HepG2 (cell line): Measurements from ENCODE around the gene WDR35. TPM values are rescaled to one million over a fixed set of nuclear protein-coding genes. Genes with fewer than 3 reads are reported as not detected.
A peak's percentile ranks its signal among the peaks of the same experiment; 100 is the strongest.

Experiments used
- ATAC-seq: fragments of 200-7000 bp; cut with Tn5 transposase; 3 replicates; pipeline ENCODE4 v1.9.1; 2020; ENCODE audit warnings: mild to moderate bottlenecking, moderate library complexity
- BruUV-seq: library from RNA; stranded (reverse); fragments of 400-500 nt; replicated peaks from 2 replicates; lab custom pipeline; 2021; lab: Mats Ljungman, UMichigan
- CTCF ChIA-PET: fragments of 300-600 bp; formaldehyde crosslinking; extraction: SDS; loops from one replicate; lab custom pipeline; 2021; ENCODE audit warnings: low total read pairs, inconsistent platforms, low intra/inter-chr PET ratio; lab: Yijun Ruan, JAX
- POLR2A ChIA-PET: fragments of 350-600 bp; sonication (Branson Sonifier 250); formaldehyde crosslinking; loops from one replicate; lab custom pipeline; 2020; ENCODE audit warnings: antibody characterized with exemption, inconsistent platforms; lab: Yijun Ruan, JAX
- DNase-seq: peaks from one replicate; pipeline ENCODE4 v3.0.0-alpha.2; 2015; ENCODE audit warnings: low spot score
- FAIRE-seq: peaks from 3 replicates; lab custom pipeline; 2011; peaks lifted over from hg19 to GRCh38; lab: Jason Lieb, UNC
- H2AFZ ChIP-seq: one replicate; pipeline ENCODE4 v1.6.1; 2011; ENCODE audit warnings: low read length, inconsistent platforms
- H3K27ac ChIP-seq: fragments of 300-600 bp; 3 replicates; pipeline ENCODE4 v1.8.0; 2011; ENCODE audit warnings: mixed run types, mild to moderate bottlenecking, mixed read lengths, low read length, inconsistent platforms; ENCODE audit not compliant: insufficient read depth; ENCODE audit errors: extremely low read length
- H3K27me3 ChIP-seq, 2 experiments: fragments of 200-600 bp in 1 of 2; 2 replicates in 1 of 2; 3 replicates in 1 of 2; pipeline versions ENCODE4 v1.6.0 to v1.8.0; 2011; ENCODE audit warnings: low read length in 2 of 2, mild to moderate bottlenecking in 2 of 2, moderate library complexity in 2 of 2, inconsistent platforms in 1 of 2; ENCODE audit not compliant: insufficient read depth in 2 of 2, control insufficient read depth in 1 of 2
- H3K36me3 ChIP-seq, 2 experiments: fragments of 200-600 bp in 1 of 2; replicated peaks in 1 of 2; 2 replicates in 1 of 2; 3 replicates in 1 of 2; pipeline versions ENCODE4 v1.5.1 to v1.8.0; 2011; ENCODE audit warnings: low read length in 2 of 2, inconsistent platforms in 1 of 2; ENCODE audit not compliant: insufficient read depth in 2 of 2, control insufficient read depth in 1 of 2
- H3K4me1 ChIP-seq: 2 replicates; pipeline ENCODE4 v1.5.1; 2012; ENCODE audit warnings: low read length, inconsistent platforms; ENCODE audit not compliant: insufficient read depth
- H3K4me2 ChIP-seq: 2 replicates; pipeline ENCODE4 v1.6.0; 2011; ENCODE audit warnings: low read depth, low read length, inconsistent platforms
- H3K4me3 ChIP-seq, 3 experiments: fragments of 200-600 bp in 1 of 3; sonication (generic), shearing (Covaris generic) in 1 of 3; replicated peaks in 1 of 3; 2 replicates each; pipeline ENCODE4 v1.5.1; 2011 to 2016; ENCODE audit warnings: low read length in 3 of 3, inconsistent platforms in 2 of 3, low read depth in 2 of 3, mild to moderate bottlenecking in 2 of 3, control low read depth in 1 of 3, mixed read lengths in 1 of 3; ENCODE audit not compliant: insufficient read depth in 1 of 3
- H3K79me2 ChIP-seq: one replicate; pipeline ENCODE4 v1.6.1; 2011; ENCODE audit warnings: low read length, inconsistent platforms; ENCODE audit not compliant: insufficient read depth
- H3K9ac ChIP-seq: 2 replicates; pipeline ENCODE4 v1.6.0; 2011; ENCODE audit warnings: mild to moderate bottlenecking, low read depth, low read length, inconsistent platforms; ENCODE audit not compliant: insufficient read depth
- H3K9me3 ChIP-seq: 2 replicates; pipeline ENCODE4 v1.5.1; 2012; ENCODE audit warnings: mild to moderate bottlenecking, low read length
- H4K20me1 ChIP-seq: 2 replicates; pipeline ENCODE4 v1.6.0; 2011; ENCODE audit warnings: inconsistent platforms, mild to moderate bottlenecking, low read length, moderate library complexity; ENCODE audit not compliant: insufficient read depth
- ATF7 ChIP-seq, 2 experiments: fragments of 450-650 bp in 1 of 2; sonication (generic) in 1 of 2; formaldehyde crosslinking in 1 of 2; IDR thresholded peaks; 2 replicates each; pipeline versions ENCODE4 v1.4.0 to v1.6.1; 2016 to 2020; ENCODE audit warnings: antibody characterized with exemption in 1 of 2, mild to moderate bottlenecking in 1 of 2, missing genetic modification reagents in 1 of 2
- CEBPB ChIP-seq: IDR thresholded peaks from 2 replicates; pipeline ENCODE4 v1.6.1; 2011; ENCODE audit warnings: low read depth, low read length, improper control_type of control experiment, borderline replicate concordance
- GMEB1 ChIP-seq: sonication (generic); formaldehyde crosslinking; IDR thresholded peaks from 2 replicates; pipeline ENCODE4 v1.5.1; 2020; ENCODE audit warnings: missing genetic modification reagents, mild to moderate bottlenecking, borderline replicate concordance
- KAT7 ChIP-seq: IDR thresholded peaks from 2 replicates; pipeline ENCODE4 v1.6.1; 2018; ENCODE audit warnings: borderline replicate concordance, missing compliant biosample characterization
- RNF2 ChIP-seq: fragments of 450-650 bp; conservative IDR thresholded peaks from 2 replicates; pipeline ENCODE4 v1.6.1; 2016; ENCODE audit warnings: low read depth
- SSRP1 ChIP-seq: IDR thresholded peaks from 2 replicates; pipeline ENCODE4 v1.6.1; 2016; ENCODE audit warnings: control low read depth
- TCF7L2 ChIP-seq: IDR thresholded peaks from 2 replicates; pipeline ENCODE4 v1.6.1; 2011; ENCODE audit warnings: mild to moderate bottlenecking, low read depth, low read length, moderate library complexity
- ZNF841 ChIP-seq: sonication (generic); formaldehyde crosslinking; IDR thresholded peaks from 2 replicates; pipeline ENCODE4 v1.8.1; 2023; ENCODE audit warnings: missing genetic modification reagents, borderline replicate concordance
- WGBS: methylation state at CpG from one replicate; pipeline ENCODE4 v1.1.6; 2017; ENCODE audit warnings: low lambda C conversion rate; 5-methylcytosine and 5-hydroxymethylcytosine counted together
- in situ Hi-C: cut with HindIII; loops from 2 replicates; pipeline ENCODE4 v1.10.0; 2017; ENCODE audit warnings: low pct_unique_long_range_greater_than_20kb; ENCODE audit not compliant: extremely low pct_ligation_motif_present
- intact Hi-C: fragments of 100-400 bp; cut with micrococcal nuclease; formaldehyde crosslinking; loops from one replicate; pipeline ENCODE4 v1.10.0; 2022; ENCODE audit not compliant: unreplicated experiment
- polyA plus RNA-seq, 8 experiments: library from polyadenylated mRNA; depleted of rRNA in 3 of 8; stranded (reverse) in 7 of 8; unstranded in 1 of 8; fragments of >200 nt; fragmentation: Illumina TruSeq in 4 of 8; extraction: Trizol in 4 of 8; gene quantifications; 2 replicates each; pipeline versions ENCODE4 v1.2.1 to v1.2.3, GENCODE V29; 2011 to 2016; ENCODE audit warnings: low read depth in 4 of 8, missing spikeins in 1 of 8, mixed read lengths in 1 of 8; ENCODE audit not compliant: insufficient read depth in 1 of 8
- total RNA-seq, 5 experiments: library from RNA; depleted of rRNA; stranded (reverse); fragments of >200 nt; fragmentation: Illumina TruSeq; extraction: Trizol; gene quantifications; 2 replicates each; pipeline ENCODE4 v1.2.3, GENCODE V29; 2016; ENCODE audit warnings: low read depth in 1 of 5

Gene WDR35
- total and polyA plus RNA-seq, 2 of the 13 experiments (the other 11 are each of a cell fraction or from before 2014, with no cell fraction given) = 11.1 to 19.6 TPM

GRCh38 chr2:20021405-20022009 is 31.6 kb upstream of the WDR35 start:
- H3K36me3 ChIP-seq = no peaks in the 10 kb centered on the region
- BruUV-seq = no TSS peak
- ATAC-seq (no peak), FAIRE-seq (no peak), DNase-seq (no peak)
- intact Hi-C loops = no loop called here
- peak; percentile 26; the same call in 1 of the 2 replicates for TF ChIP-seq CEBPB
- no peak for TF ChIP-seq SSRP1 (CRISPR knock-in tag)
- TF ChIP-seq GMEB1 = no peak
- TF ChIP-seq KAT7 = no peak
- no peak for TF ChIP-seq RNF2
- TF ChIP-seq ATF7 (IDR thresholded peaks at IDR 0.05) = 0 out of 2 replicates have a peak, but pooled peaks have one; percentile 29
- no peak for TF ChIP-seq ATF7 (CRISPR knock-in tag; IDR thresholded peaks at IDR 0.05)
- no peak for TF ChIP-seq TCF7L2
- TF ChIP-seq ZNF841 (CRISPR knock-in tag) = peak; percentile 99
- TF ChIP-seq, all 625 proteins: peak for 3
- 36% methylated on average over 3 of the region's 3 CpGs for WGBS
- Histone ChIP-seq H3K27me3 (no peaks in the 10 kb centered on the region), H2AFZ (no peak overlapping the region), H3K4me2 (no peak overlapping the region), H3K9me3 (peaks cover 25% of the 10 kb centered on the region), H3K9ac (no peak overlapping the region), H3K27ac (no peak overlapping the region), H3K4me1 (peaks cover 14% of the 10 kb centered on the region), H4K20me1 (no peaks in the 10 kb centered on the region), H3K4me3 (no peak overlapping the region), H3K79me2 (no peaks in the 10 kb centered on the region)
- in situ Hi-C loops = no loop called here
- ChIA-PET CTCF (no interaction called here), POLR2A (interaction anchor here (0.9 kb wide), 1 partner anchor 30 kb away, joined by 3 read pairs; the partner anchor contains the start of gene LAPTM4A)
